Testis (tissue), 2 donors: Measurements from ENCODE around the gene CFAP107.

Experiments
- CTCF ChIP-seq, 3 experiments: fragments of 450-650 bp in 2 of 3; fragments of 200-600 bp in 1 of 3; sonication (generic) in 1 of 3; IDR thresholded peaks; one replicate each; pipeline ENCODE4 v1.5.1; 2016 to 2019; ENCODE audit warnings: antibody characterized with exemption in 3 of 3, mild to moderate bottlenecking in 2 of 3, moderate library complexity in 1 of 3
- POLR2A ChIP-seq: fragments of 450-650 bp; IDR thresholded peaks from one replicate; pipeline ENCODE4 v1.6.1; 2017; ENCODE audit warnings: antibody characterized with exemption, mild to moderate bottlenecking, moderate library complexity

DNA sequence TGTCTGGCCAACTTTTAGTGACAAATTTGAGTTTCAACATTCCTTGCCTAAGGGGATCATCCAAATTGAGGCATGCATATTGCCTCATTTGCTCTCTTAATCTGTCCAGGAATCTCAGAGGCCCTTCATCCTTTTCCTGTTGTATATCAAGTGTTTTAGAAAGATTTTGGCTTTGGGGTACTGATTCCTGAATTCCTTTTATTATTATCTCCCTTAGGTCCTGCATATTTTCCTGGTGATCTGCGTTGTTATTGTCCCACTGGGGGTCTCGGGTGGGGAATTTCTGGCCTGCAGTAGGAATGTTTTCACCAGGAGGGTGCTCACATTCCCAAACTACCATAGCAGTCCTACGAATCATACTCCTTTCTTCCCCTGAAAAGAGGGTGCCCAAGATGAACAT is 34.5 kb upstream of the CFAP107 start:
- TF ChIP-seq CTCF (IDR thresholded peaks at IDR 0.05) (no peak), POLR2A (no peak)
